HL-60/S4 treated with phorbol 12-myristate 13-acetate at 8.2 ng/mL for 4 days and 3 days (cell line): ENCODE measurements around the gene NOL8.

ENCODE experiments used
- in situ Hi-C: fragments of 300-500 bp; cut with MboI; formaldehyde crosslinking; loops from 2 replicates; pipeline ENCODE4 v1.15.0; 2022; ENCODE audit warnings: low sequenced_read_pairs

Gene NOL8

GRCh38 chr9:92325269-92325990 is at the start of gene NOL8, which contains the start of gene CENPP:
Gene NOL8, minus strand, starts transcription at chr9:92325350. Its CDS starts 1,189 bp downstream, at chr9:92324161.
Gene CENPP, plus strand, starts transcription at chr9:92325953.
- in situ Hi-C loops, result no loop called here

DNA sequence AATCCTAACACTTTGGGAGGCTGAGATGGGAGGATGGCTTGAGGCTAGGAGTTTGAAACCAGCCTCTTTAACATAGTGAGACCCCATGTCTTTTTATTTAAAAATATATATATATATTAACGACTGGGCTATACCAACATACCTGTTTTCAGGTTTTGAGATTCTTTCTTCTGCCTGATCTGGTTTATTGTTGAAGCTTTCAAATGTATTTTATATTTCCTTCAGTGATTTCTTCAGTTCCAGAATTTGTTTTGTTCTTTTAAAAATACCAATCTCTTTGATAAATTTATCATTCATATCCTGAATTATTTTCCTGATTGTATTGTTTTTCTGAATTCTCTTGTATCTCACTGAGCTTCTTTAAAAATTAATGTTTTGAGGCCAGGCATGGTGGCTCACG is 48.0 kb upstream of the NOL8 start:
- in situ Hi-C loops, result no loop called here

DNA sequence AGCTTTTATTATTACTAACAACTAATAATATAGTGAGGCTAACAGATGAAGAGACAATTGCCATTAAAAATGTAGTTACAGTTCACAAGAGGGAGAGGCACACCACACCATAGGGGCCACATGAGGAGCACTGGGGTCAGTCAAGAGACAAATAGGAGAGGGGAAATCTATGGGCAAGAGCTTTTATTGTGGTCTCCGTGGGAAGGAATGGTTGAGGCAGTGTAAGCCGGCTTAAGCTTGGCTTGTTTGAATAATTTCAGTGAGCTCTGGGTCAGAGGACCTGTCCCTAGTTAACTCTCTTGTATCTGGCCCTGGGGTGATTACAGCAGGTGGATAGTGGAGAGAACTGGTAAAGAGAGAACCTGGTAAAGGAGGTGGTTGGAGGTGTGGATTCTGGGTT is 43.9 kb upstream of the NOL8 start:
- in situ Hi-C loops, result no loop called here

- in situ Hi-C loops, result no loop called here
Observed at GRCh38 chr9:92360083-92360482, 34.9 kb upstream of the NOL8 start.

- in situ Hi-C loops, result no loop called here
Observed at GRCh38 chr9:92359394-92359995, 34.3 kb upstream of the NOL8 start.

GRCh38 chr9:92353051-92353450 is 27.9 kb upstream of the NOL8 start:
- in situ Hi-C loops, result no loop called here

DNA sequence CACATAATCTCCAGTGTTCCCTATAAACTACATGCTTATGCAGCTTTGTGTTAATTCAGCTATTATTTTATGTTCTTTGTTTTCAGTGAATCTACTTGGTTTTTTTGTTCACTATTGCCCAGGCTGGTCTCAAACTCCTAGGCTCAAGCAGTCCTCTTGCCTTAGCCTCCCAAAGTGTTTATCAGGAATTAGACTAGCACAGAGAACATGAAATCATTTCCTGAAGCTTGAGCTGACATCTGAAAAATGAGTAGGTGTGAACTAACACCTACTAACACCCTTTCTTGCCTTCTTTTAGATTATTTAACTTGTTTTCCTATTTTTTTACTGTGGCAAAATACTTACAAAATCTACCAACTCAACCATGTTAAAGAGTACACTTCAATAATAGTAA is 25.6 kb upstream of the NOL8 start:
- in situ Hi-C loops, result no loop called here

- in situ Hi-C loops, result no loop called here
Observed at GRCh38 chr9:92349771-92350739, 24.9 kb upstream of the NOL8 start.

DNA sequence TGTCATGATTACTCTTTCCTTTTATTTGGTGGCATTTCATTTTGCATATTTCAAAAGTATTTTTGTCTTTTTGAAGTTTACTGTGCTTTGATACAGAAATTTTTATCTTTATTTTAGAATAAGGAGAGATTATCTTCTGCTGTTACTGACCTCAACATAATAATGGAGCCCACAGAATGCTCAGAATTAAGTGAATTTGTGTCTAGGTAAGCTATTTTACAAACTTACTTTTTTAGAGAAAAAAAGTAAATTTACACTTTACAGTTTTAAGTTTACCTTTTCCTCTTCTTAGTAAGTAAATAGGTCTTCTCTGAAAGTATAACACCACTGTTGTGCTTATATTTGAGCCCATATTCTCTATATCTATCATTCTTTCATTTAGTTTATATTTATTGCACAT is 20.4 kb upstream of the NOL8 start:
- in situ Hi-C loops, result no loop called here

GRCh38 chr9:92342825-92343488 is 17.8 kb upstream of the NOL8 start:
- in situ Hi-C loops, result no loop called here

DNA sequence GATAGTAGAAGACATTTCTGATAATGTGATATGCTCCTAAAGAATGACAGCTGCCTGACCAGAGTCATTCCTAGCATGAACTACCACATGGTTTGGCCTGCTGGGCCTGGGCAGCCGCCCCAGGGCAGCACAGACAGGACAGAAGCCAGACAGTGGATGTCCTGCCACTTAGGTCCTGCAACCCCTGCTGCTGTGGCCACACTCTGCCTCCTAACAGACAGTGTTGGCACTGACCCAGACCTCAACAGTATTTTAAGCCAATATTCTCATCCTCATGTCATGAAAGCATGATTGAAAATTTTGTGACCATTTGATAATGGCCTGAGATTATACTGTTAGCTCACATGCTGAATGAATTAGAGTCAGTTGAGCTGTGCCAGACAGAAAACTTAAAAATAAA is 16.4 kb upstream of the NOL8 start:
- in situ Hi-C loops, result no loop called here

DNA sequence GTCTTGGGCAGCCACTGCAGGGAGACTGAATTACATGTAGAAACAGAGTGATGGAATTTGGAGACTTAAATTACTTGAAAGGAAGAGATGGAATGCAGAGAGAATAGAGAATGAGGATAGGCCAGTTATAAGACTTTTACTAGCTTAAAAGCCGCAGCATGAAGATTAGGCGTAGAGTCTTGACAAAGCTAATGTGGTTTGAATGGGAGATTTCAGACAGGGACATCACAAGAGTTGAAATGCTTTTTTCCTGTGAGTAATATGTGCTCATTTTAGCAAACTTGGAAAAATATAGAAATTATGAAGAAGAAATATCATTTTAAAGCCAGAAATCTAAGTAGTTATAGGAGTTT is 8.1 kb upstream of the NOL8 start:
- in situ Hi-C loops, result no loop called here

- in situ Hi-C loops, result no loop called here
Observed at GRCh38 chr9:92332577-92333281, 7.6 kb upstream of the NOL8 start.

DNA sequence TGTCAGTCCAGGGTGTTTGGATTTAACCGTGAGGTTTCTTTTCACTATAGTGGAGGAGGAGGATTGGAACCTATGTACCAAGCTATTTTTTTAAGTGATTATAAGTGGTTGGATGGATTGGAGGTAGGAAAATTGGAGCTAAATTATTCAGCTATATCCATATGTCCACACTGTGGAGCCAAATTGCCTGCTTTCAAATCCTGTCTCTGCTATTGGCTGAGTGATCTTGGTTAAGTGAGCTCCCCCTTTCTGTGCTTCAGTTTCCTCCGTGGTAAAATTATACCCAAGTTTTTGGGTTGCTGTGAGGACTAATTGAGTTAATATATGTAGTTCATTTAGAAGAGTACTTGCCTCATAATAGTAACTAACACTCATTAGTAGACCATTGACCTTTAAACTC is 3.1 kb upstream of the NOL8 start:
- in situ Hi-C loops, result no loop called here

DNA sequence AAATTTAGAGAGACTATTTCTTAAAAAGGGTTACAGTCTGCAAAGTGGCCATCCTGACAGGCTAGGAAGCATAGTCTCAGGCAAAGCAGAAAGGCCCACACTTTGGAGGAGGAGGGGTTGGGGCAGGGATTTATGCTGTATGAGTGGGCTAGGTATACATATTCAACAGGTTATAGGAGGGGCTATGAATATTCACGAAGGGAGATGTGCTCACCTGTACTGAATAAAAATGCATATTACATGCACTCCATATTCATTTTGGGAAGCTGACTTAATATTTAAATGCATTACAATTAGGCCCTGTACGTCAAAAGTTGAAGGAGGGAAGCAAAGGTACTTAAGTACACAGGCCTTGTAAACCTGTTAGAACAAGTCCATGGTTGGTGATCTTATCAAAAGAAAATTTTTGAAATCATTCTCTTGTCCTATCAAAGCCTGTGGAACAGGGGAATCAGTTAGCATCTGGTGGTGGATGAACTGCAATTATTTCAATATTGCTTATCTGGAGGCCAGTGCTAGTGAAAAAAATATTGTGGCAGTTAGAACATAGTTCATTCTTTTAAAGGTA is 2.2 kb upstream of the NOL8 start:
- in situ Hi-C loops, result no loop called here

GRCh38 chr9:92325991-92326500 is 896 bp upstream of the NOL8 start:
- in situ Hi-C loops, result no loop called here

GRCh38 chr9:92324889-92325268 is 271 bp downstream of the NOL8 start:
- in situ Hi-C loops, result no loop called here

DNA sequence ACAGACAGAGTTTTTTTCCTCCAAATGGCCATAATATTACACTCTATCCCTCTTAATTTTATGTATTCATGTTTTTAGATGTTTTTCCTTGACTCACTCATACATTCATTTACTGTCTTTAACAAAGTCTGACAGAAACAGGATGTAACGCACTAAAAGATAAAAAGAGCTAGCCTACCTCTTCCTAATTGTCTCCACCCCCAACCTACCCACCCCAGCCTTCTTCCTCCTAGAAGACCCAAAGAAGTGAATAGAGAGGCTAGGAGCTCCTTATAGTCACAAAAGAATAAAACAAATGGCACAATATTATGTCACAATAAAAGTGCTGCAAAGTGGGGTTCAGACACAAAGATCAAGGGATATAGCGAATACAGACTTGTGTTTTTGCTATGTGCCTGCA is 719 bp downstream of the NOL8 start:
- in situ Hi-C loops, result no loop called here

DNA sequence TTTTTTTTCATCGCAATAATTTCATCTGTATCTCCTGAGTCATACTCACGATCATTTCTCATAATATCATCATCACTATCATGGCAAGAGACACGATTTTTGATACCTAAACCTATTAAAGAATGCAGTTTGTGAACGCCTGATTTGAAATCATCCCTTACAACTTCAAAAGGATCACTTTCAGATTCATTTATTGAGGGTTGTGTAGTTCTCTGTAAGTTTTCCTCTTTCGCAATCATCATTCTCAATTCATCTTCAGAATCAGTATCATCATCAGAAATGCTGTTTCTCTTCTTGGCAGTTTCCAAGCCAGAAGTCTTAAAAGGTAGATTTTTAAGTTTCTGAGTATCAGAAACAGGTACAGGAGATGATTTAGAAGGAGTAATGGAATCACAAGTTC is 9.7 kb downstream of the NOL8 start:
- in situ Hi-C loops, result no loop called here

- in situ Hi-C loops, result no loop called here
Observed at GRCh38 chr9:92313624-92314012, 11.5 kb downstream of the NOL8 start.
